Activated CD8-positive, alpha-beta memory T cell treated with anti-CD3 and anti-CD28 coated beads for 36 hours (primary cell): ENCODE data around the gene TTC21A. TPM values are rescaled to one million over a fixed set of nuclear protein-coding genes. Genes with fewer than 3 reads are reported as not detected.

ENCODE experiments used
- CTCF ChIA-PET: fragments of 350-600 bp; sonication (Branson Sonifier 250); formaldehyde crosslinking; loops from one replicate; lab custom pipeline; 2021; ENCODE audit warnings: antibody characterized with exemption; lab: Charles Lee
- POLR2A ChIA-PET: fragments of 350-600 bp; sonication (Branson Sonifier 250); formaldehyde crosslinking; loops from one replicate; lab custom pipeline; 2021; ENCODE audit warnings: antibody characterized with exemption; lab: Charles Lee
- total RNA-seq, 2 experiments: library from RNA; stranded (reverse); gene quantifications; one replicate each; pipeline ENCODE4 v1.2.3, GENCODE V29; 2021

TTC21A gene
- total RNA-seq, 2 experiments from 2014 or later: 1.1 to 1.2 TPM

- CTCF ChIA-PET: interaction anchor here (1.1 kb wide), 1 partner anchor 11 kb away, joined by 3 read pairs; the partner anchor contains the start of genes GORASP1 and TTC21A
- POLR2A ChIA-PET: no interaction called here
Observed at GRCh38 chr3:39096775-39097174, 10.7 kb upstream of the TTC21A start.

- POLR2A ChIA-PET: no interaction called here
- CTCF ChIA-PET: interaction anchor here (0.8 kb wide), 1 partner anchor 194 kb away, joined by 3 read pairs; no protein-coding TSS in a partner anchor
Observed at GRCh38 chr3:39097716-39098472, 9.6 kb upstream of the TTC21A start.

GRCh38 chr3:39098473-39099000, 8.9 kb upstream of the TTC21A start:
- POLR2A ChIA-PET: no interaction called here
- CTCF ChIA-PET: interaction anchor here (0.8 kb wide), 1 partner anchor 193 kb away, joined by 3 read pairs; no protein-coding TSS in a partner anchor

- ChIA-PET POLR2A (no interaction called here), CTCF (no interaction called here)
Observed at GRCh38 chr3:39099242-39099641, 8.2 kb upstream of the TTC21A start.

GRCh38 chr3:39099738-39100499, 7.6 kb upstream of the TTC21A start:
- ChIA-PET CTCF (no interaction called here), POLR2A (no interaction called here)

- ChIA-PET POLR2A (no interaction called here), CTCF (interaction anchor here (1.0 kb wide), 2 partner anchors 15 to 191 kb away, joined by 3 read pairs; no protein-coding TSS in a partner anchor)
Observed at GRCh38 chr3:39100500-39100886, 7.0 kb upstream of the TTC21A start.

- POLR2A ChIA-PET: no interaction called here
- CTCF ChIA-PET: interaction anchor here (0.7 to 1.0 kb wide), 3 partner anchors 16 to 190 kb away, joined by 3 read pairs; no protein-coding TSS in a partner anchor
Observed at GRCh38 chr3:39101022-39101689, 6.3 kb upstream of the TTC21A start.

- ChIA-PET POLR2A (no interaction called here), CTCF (no interaction called here)
Observed at GRCh38 chr3:39102504-39103323, 4.8 kb upstream of the TTC21A start.

GRCh38 chr3:39103324-39103693, 4.2 kb upstream of the TTC21A start:
- ChIA-PET POLR2A (no interaction called here), CTCF (no interaction called here)

GRCh38 chr3:39103791-39104552, 3.5 kb upstream of the TTC21A start:
- ChIA-PET CTCF (interaction anchor here (0.8 to 1.3 kb wide), 2 partner anchors 88 to 184 kb away, joined by 4 to 5 read pairs; no protein-coding TSS in a partner anchor), POLR2A (interaction anchor here (0.5 kb wide), 1 partner anchor 65 kb away, joined by 6 read pairs; no protein-coding TSS in a partner anchor)

GRCh38 chr3:39104961-39105686, 2.4 kb upstream of the TTC21A start:
- ChIA-PET CTCF (interaction anchor here (0.8 to 1.5 kb wide), 4 partner anchors 9 to 183 kb away, joined by 3 to 5 read pairs (median 4); no protein-coding TSS in a partner anchor), POLR2A (no interaction called here)

- CTCF ChIA-PET: interaction anchor here (1.3 to 2.0 kb wide), 4 partner anchors 10 to 183 kb away, joined by 3 to 6 read pairs (median 3); no protein-coding TSS in a partner anchor
- POLR2A ChIA-PET: no interaction called here
Observed at GRCh38 chr3:39105687-39106063, 1.8 kb upstream of the TTC21A start.

- ChIA-PET POLR2A (interaction anchor here (0.6 kb wide), 1 partner anchor 43 kb away, joined by 3 read pairs; no protein-coding TSS in a partner anchor), CTCF (interaction anchor here (1.1 to 2.0 kb wide), 5 partner anchors 11 to 182 kb away, joined by 3 to 6 read pairs (median 3); no protein-coding TSS in a partner anchor)
Observed at GRCh38 chr3:39106281-39106811, 1.1 kb upstream of the TTC21A start.

- ChIA-PET CTCF (interaction anchor here (1.1 to 2.2 kb wide), 4 partner anchors 19 to 182 kb away, joined by 3 to 7 read pairs (median 4); no protein-coding TSS in a partner anchor), POLR2A (interaction anchor here (0.7 kb wide), 1 partner anchor 42 kb away, joined by 3 read pairs; no protein-coding TSS in a partner anchor)
Observed at GRCh38 chr3:39106851-39107387, 561 bp upstream of the TTC21A start.

- POLR2A ChIA-PET: interaction anchor here (1.0 kb wide), 1 partner anchor 943 kb away, joined by 3 read pairs; no protein-coding TSS in a partner anchor
- CTCF ChIA-PET: interaction anchor here (0.7 to 2.2 kb wide), 8 partner anchors 12 to 184 kb away, joined by 3 to 7 read pairs (median 4); no protein-coding TSS in a partner anchor
Observed at GRCh38 chr3:39108200-39108710, 775 bp downstream of the TTC21A start.

- CTCF ChIA-PET: interaction anchor here (1.3 to 2.2 kb wide), 3 partner anchors 42 to 183 kb away, joined by 3 to 7 read pairs (median 6); no protein-coding TSS in a partner anchor
- POLR2A ChIA-PET: no interaction called here
Observed at GRCh38 chr3:39109086-39109485, 1.6 kb downstream of the TTC21A start.
